GM21390 (cell line): ENCODE results near the gene FCER1A.

ENCODE experiments used
- ATAC-seq: cut with Tn5 transposase; IDR thresholded peaks from one replicate; pipeline ENCODE4 v1.9.1; 2021; ENCODE audit not compliant: unreplicated experiment

The FCER1A gene

DNA sequence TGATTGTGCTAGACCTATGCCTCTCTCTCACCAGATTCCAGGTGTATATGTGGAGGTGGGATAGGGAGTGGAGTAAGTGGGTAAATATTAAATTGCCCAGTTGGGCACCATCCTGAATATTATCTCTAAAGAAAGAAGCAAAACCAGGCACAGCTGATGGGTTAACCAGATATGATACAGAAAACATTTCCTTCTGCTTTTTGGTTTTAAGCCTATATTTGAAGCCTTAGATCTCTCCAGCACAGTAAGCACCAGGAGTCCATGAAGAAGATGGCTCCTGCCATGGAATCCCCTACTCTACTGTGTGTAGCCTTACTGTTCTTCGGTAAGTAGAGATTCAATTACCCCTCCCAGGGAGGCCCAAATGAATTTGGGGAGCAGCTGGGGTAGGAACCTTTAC is at the start of gene FCER1A:
Gene FCER1A (plus strand): TSS at position 242 of the 400 bp plus-strand sequence. CDS start 29 bp downstream, at position 271.
- ATAC-seq, result no peak

DNA sequence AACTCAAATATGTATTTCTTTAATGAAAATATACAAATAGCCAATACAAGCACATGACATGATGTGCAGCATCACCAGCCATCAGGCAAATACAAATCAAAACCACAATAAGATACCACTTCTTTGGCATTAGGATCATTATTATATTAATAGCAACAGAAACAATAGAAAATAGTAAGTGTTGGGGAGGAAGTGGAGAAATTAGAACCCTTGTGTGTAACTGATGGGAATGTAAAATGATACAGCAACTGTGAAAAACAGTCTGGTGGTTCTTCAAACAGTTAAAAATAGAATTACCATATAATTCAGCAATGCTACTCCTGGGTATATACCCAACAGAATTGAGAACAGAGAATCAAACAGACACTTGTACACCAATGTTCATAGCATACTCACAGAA is 40.8 kb upstream of the FCER1A start:
- no peak for ATAC-seq

DNA sequence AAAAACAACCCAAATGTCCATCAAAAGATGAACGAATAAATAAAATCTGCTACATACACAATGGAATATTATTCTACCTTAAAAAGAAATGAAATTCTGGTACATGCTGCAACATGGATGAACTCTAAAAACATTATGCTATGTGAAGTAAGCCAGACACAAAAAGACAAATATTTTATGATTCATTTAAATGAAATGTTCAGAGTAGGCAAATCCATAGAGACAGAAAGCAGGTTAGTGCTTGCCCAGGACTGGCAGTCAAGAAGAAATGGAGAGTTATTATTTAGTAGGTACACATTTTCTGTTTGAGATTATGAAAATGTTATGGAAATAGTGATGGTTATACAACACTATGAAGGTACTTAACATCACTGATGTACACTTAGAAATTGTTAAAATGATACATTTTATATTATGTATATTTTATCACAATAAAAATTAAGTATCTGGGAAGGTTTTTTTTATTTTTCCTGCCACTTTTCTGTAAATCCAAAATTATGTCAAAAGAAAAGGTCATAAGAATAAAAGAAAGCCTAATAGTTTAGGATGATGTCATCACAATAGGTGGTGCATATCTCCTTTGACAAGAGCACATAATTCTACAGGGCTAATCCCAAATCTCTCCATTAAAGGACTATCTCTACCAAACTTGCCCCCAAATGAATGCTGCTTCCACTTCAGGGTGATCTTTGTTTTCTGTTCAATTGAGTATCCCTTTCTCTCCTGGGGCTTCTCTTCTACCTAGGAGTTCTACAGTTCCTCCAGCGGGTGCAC is 40.2 kb upstream of the FCER1A start:
- no peak for ATAC-seq

GRCh38 chr1:159266832-159267231 is 35.3 kb upstream of the FCER1A start:
- no peak for ATAC-seq

DNA sequence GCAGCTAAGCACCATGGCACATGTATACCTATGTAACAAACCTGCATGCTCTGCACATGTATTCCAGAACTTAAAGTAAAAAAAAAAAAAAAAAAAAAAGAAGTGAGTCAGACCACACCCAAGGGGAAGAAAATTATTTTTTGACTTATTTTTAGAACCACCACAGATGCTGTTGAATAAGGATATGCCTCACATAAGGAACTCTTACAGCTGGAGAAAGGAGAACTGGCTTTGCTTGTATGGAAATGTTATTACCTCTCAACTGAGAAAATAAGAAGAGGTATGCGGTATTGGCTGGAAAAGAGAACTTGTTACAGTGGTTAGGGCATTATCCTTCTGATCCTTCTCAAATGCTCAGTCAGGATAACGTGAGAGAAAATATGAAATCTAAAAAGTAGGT is 27.5 kb upstream of the FCER1A start:
- ATAC-seq, result no peak

- ATAC-seq, result no peak
These were observed 26.2 kb upstream of the FCER1A start for GRCh38 chr1:159275891-159276290.

- ATAC-seq, result no peak
These were observed 22.4 kb upstream of the FCER1A start for GRCh38 chr1:159279773-159280172.

DNA sequence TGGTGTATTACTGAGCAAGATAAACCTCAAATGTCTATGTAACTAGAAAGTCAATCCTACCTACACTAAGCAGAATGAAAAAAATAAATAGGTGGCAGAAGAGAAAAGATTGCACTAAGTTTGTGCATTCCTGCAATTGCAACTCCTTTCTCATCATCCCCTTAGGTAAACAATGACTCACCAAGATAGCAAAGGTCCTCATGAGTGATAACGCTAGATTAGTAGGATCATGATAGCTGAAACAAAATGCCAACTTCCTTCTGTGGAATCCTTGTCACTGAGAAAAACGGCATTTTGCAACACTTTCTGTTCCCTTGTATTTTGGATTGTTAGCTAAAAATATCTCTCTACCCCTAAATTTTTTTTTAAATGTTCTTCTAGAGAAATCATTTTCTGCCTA is 20.0 kb upstream of the FCER1A start:
- ATAC-seq, result no peak

- no peak for ATAC-seq
These were observed 13.1 kb upstream of the FCER1A start for GRCh38 chr1:159289060-159289459.

- ATAC-seq, result no peak
These were observed 10.7 kb upstream of the FCER1A start for GRCh38 chr1:159291424-159291823.

GRCh38 chr1:159296706-159297375 is 5.3 kb upstream of the FCER1A start:
- ATAC-seq, result no peak

- ATAC-seq, result no peak
These were observed 2.0 kb upstream of the FCER1A start for GRCh38 chr1:159300146-159300545.

GRCh38 chr1:159307346-159308020 is 5.3 kb downstream of the FCER1A start:
- ATAC-seq, result no peak

- ATAC-seq, result no peak
These were observed 9.5 kb downstream of the FCER1A start for GRCh38 chr1:159311679-159312078.

DNA sequence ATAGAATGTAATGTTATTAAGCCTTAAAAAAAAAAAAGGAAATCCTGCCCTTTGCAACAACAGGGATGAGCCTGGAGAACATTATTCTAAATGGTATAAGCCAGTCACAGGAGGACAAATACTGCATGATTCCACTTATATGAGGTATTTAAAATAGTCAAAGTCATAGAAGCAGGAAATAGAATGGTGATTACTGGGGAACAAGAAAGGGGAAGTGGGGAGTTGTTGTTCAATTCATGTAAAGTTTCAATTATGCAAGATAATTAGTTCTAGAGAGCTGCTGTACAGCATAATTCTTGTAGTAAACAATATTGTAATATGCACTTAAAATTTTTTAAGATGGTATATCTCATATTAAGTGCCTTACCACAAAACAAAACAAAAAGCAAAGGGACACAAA is 13.2 kb downstream of the FCER1A start:
- ATAC-seq, result no peak

- ATAC-seq, result no peak
These were observed 16.8 kb downstream of the FCER1A start for GRCh38 chr1:159318784-159319551.

GRCh38 chr1:159334797-159335196 is 32.7 kb downstream of the FCER1A start:
- no peak for ATAC-seq

DNA sequence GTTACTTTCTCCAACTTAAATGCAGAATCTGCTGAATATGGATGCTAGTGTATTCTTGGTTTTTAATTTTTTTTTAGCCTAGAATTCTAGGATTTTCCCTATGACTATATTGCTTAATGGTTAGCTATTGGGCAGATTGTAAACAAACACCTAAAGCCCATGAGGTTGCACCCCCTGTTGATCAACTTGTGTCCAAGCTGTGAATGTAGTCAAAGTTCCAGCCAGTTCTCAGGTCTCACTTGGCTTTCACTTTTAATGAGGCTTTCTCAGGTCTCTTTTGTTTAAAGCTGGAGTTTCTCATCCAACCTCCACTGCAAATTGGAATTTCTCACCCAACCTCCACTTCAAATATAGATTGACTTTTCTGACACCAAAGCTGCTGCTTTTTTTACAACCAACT is 35.9 kb downstream of the FCER1A start:
- ATAC-seq, result no peak

DNA sequence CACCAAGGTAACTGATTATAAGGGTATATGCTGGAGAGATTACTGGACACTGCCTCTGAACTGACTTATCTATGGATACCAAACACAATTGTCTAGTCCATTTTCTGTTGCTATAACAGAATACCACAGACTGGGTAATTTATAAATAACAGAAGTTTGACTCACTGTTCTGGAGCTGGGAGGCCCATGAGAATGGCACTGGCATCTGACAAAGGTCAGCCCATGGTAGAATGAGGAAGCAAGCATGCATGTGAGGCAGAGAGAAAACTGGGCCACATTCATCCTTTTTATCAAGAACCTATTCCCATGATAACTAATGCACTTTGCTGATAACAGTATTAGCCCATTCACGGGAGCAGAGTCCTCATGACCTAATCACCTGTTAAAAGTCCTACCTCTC is 37.4 kb downstream of the FCER1A start:
- no peak for ATAC-seq

- ATAC-seq, result no peak
These were observed 39.6 kb downstream of the FCER1A start for GRCh38 chr1:159341736-159342135.

GRCh38 chr1:159342761-159343425 is 40.8 kb downstream of the FCER1A start:
- ATAC-seq, result no peak
